Transverse colon (tissue), 4 donors: ENCODE measurements around the gene CREBBP. TPM values are rescaled to one million over a fixed set of nuclear protein-coding genes. Genes with fewer than 3 reads are reported as not detected.

ENCODE experiments used
- DNase-seq: peaks from one replicate; pipeline ENCODE4 v3.0.0-alpha.2; 2019
- H3K27ac ChIP-seq, 4 donors: fragments of 200-600 bp; sonication (generic); 2 replicates each; pipeline ENCODE4 v1.5.1; 2016 to 2018; ENCODE audit warnings: inconsistent platforms in 4 of 4
- H3K27me3 ChIP-seq: fragments of 200-600 bp; sonication (generic); 2 replicates; pipeline ENCODE4 v1.5.1; 2017; ENCODE audit warnings: inconsistent platforms
- H3K36me3 ChIP-seq, 4 donors: fragments of 200-600 bp; sonication (generic); 2 replicates each; pipeline ENCODE4 v1.5.1; 2017 to 2019; ENCODE audit warnings: inconsistent platforms in 4 of 4
- H3K4me1 ChIP-seq, 4 donors: fragments of 200-600 bp; sonication (generic); 2 replicates each; pipeline ENCODE4 v1.5.1; 2017 to 2020; ENCODE audit warnings: inconsistent platforms in 4 of 4
- H3K4me3 ChIP-seq, 4 donors: fragments of 200-600 bp; sonication (generic); 1 replicate in 1 of 4; 2 replicates in 3 of 4; pipeline versions ENCODE4 v1.5.1 to v1.6.1; 2017 to 2019; ENCODE audit warnings: inconsistent platforms in 4 of 4
- H3K9me3 ChIP-seq, 2 donors: fragments of 200-600 bp; sonication (generic); 2 replicates each; pipeline ENCODE4 v1.5.1; 2017 to 2019; ENCODE audit warnings: inconsistent platforms in 2 of 2
- CTCF ChIP-seq, 5 experiments: fragments of 200-600 bp in 3 of 5; fragments of 450-650 bp in 2 of 5; sonication (generic) in 3 of 5; IDR thresholded peaks; 1 replicate in 2 of 5; 2 replicates in 3 of 5; pipeline ENCODE4 v1.5.1; 2016 to 2017; ENCODE audit warnings: antibody characterized with exemption in 5 of 5, inconsistent platforms in 3 of 5, mild to moderate bottlenecking in 2 of 5, moderate library complexity in 1 of 5
- EP300 ChIP-seq: sonication (generic); formaldehyde crosslinking; IDR thresholded peaks from one replicate; pipeline ENCODE4 v1.6.1; 2017; ENCODE audit warnings: antibody characterized with exemption, low read depth
- POLR2A ChIP-seq: fragments of 450-650 bp; IDR thresholded peaks from one replicate; pipeline ENCODE4 v1.6.1; 2016; ENCODE audit warnings: antibody characterized with exemption, mild to moderate bottlenecking, moderate library complexity
- POLR2AphosphoS5 ChIP-seq, 3 donors: sonication (generic); formaldehyde crosslinking; IDR thresholded peaks; one replicate each; pipeline ENCODE4 v1.6.1; 2016; ENCODE audit warnings: antibody characterized with exemption in 3 of 3
- WGBS, 2 donors: methylation state at CpG; one replicate each; pipeline ENCODE4 v1.1.5; 2018; ENCODE audit warnings: low coverage in 1 of 2; 5-methylcytosine and 5-hydroxymethylcytosine counted together
- in situ Hi-C, 4 donors: fragments of 200-750 bp; cut with MboI; loops; one replicate each; pipeline versions ENCODE4 v1.15.0 to v1.15.1; 2017; ENCODE audit warnings: low sequenced_read_pairs in 3 of 4, low pct_ligation_motif_present in 1 of 4, low pct_unique_long_range_greater_than_20kb in 1 of 4
- intact Hi-C: fragments of 100-400 bp; cut with DNase I; formaldehyde crosslinking; loops from one replicate; pipeline ENCODE4 v1.15.1; 2023; ENCODE audit warnings: low total_unique reads
- total RNA-seq, 4 donors: library from RNA; depleted of rRNA; stranded (reverse); fragments of >200 nt; gene quantifications; one replicate each; pipeline ENCODE4 v1.1.0, GENCODE V29; 2016

Gene CREBBP
- total RNA-seq, 4 donors from 2014 or later: 52.4 to 235 (median 98.7) TPM

- H3K4me3 ChIP-seq: no peak overlapping the region
These were observed 149.2 kb downstream of the CREBBP start for GRCh38 chr16:3731126-3731935.

GRCh38 chr16:3730161-3731125 is 150.1 kb downstream of the CREBBP start:
- DNase-seq: no peak
- H3K4me1 ChIP-seq: no peaks in the 10 kb centered on the region
- H3K9me3 ChIP-seq: no peaks in the 10 kb centered on the region
- TF ChIP-seq CTCF (IDR thresholded peaks at IDR 0.05): no peak
- TF ChIP-seq POLR2AphosphoS5 (IDR thresholded peaks at IDR 0.05): no peak
- no peak for TF ChIP-seq POLR2A
- TF ChIP-seq EP300: no peak
- peaks cover 0 to 56% (median 27%) of the 10 kb centered on the region in 4 donors for H3K36me3 ChIP-seq
- WGBS, 2 donors: 90% methylated on average over 22 of the region's 24 CpGs; no CpG with 5 or more reads in 1 of the 2 donors
- intact Hi-C loops: no loop called here
- no peaks in the 10 kb centered on the region for H3K27me3 ChIP-seq
- no peak overlapping the region for H3K4me3 ChIP-seq
- in situ Hi-C loops: no loop called here
- no peak overlapping the region for H3K27ac ChIP-seq

More at GRCh38 chr16:3731126-3731935, 149.2 kb downstream of the CREBBP start:
- Histone ChIP-seq H3K4me1 (no peaks in the 10 kb centered on the region), H3K9me3 (no peaks in the 10 kb centered on the region), H3K27me3 (no peaks in the 10 kb centered on the region), H3K27ac (no peak overlapping the region), H3K36me3 (peaks cover 0 to 65% (median 31%) of the 10 kb centered on the region in 4 donors)
- TF ChIP-seq POLR2A: no peak
- no peak for TF ChIP-seq CTCF (IDR thresholded peaks at IDR 0.05)
- no peak for TF ChIP-seq POLR2AphosphoS5 (IDR thresholded peaks at IDR 0.05)
- TF ChIP-seq EP300: no peak
- 93% methylated on average over 34 of the region's 34 CpGs; no CpG with 5 or more reads in 1 of the 2 donors for WGBS, 2 donors
- intact Hi-C loops: no loop called here
- no peak for DNase-seq
- in situ Hi-C loops: no loop called here

GRCh38 chr16:3729161-3730112 is 151.1 kb downstream of the CREBBP start:
- TF ChIP-seq POLR2A (no peak), POLR2AphosphoS5 (IDR thresholded peaks at IDR 0.05) (no peak), CTCF (IDR thresholded peaks at IDR 0.05) (no peak), EP300 (no peak)
- in situ Hi-C loops: no loop called here
- WGBS, 2 donors: 92 to 100% methylated on average over 1 to 37 of the region's 49 CpGs
- Histone ChIP-seq H3K4me3 (no peak overlapping the region), H3K36me3 (peaks cover 0 to 53% (median 25%) of the 10 kb centered on the region in 4 donors), H3K9me3 (no peaks in the 10 kb centered on the region), H3K4me1 (no peaks in the 10 kb centered on the region), H3K27me3 (no peaks in the 10 kb centered on the region), H3K27ac (no peak overlapping the region)
- DNase-seq: no peak
- intact Hi-C loops: no loop called here
